Endothelial cell of umbilical vein (primary cell): Measurements from ENCODE around the gene PRKG1.

Experiments
- EZH2 ChIP-seq: IDR thresholded peaks from 2 replicates; pipeline ENCODE4 v1.6.1; 2012; ENCODE audit warnings: borderline replicate concordance, low read depth, mild to moderate bottlenecking, moderate library complexity, low read length, inconsistent platforms; ENCODE audit not compliant: severe bottlenecking
- JUN ChIP-seq: IDR thresholded peaks from 2 replicates; pipeline ENCODE4 v1.6.1; 2011; ENCODE audit warnings: borderline replicate concordance, low read depth; ENCODE audit not compliant: insufficient read length, insufficient read depth
- MYC ChIP-seq: IDR thresholded peaks from one replicate; pipeline ENCODE4 v1.6.1; 2011; ENCODE audit warnings: mild to moderate bottlenecking, low read depth, low read length
- POLR2A ChIP-seq: IDR thresholded peaks from 2 replicates; pipeline ENCODE4 v1.6.1; 2012; ENCODE audit warnings: low read depth, mild to moderate bottlenecking, control low read depth, low read length
- POLR2AphosphoS5 ChIP-seq: IDR thresholded peaks from 2 replicates; pipeline ENCODE4 v1.6.1; 2012; ENCODE audit warnings: low read depth, mild to moderate bottlenecking, control low read depth, low read length, moderate library complexity; ENCODE audit not compliant: insufficient read depth
- TF ChIP-seq, protein P1 (sequence below), 2 donors: IDR thresholded peaks; 1 replicate in 1 of 2; 2 replicates in 1 of 2; pipeline ENCODE4 v1.5.1; 2011; ENCODE audit warnings: low read length in 2 of 2, mild to moderate bottlenecking in 2 of 2, moderate library complexity in 2 of 2, control low read depth in 1 of 2, inconsistent platforms in 1 of 2, low read depth in 1 of 2; ENCODE audit not compliant: insufficient read depth in 1 of 2; ENCODE audit errors: extremely low read depth in 1 of 2

DNA sequence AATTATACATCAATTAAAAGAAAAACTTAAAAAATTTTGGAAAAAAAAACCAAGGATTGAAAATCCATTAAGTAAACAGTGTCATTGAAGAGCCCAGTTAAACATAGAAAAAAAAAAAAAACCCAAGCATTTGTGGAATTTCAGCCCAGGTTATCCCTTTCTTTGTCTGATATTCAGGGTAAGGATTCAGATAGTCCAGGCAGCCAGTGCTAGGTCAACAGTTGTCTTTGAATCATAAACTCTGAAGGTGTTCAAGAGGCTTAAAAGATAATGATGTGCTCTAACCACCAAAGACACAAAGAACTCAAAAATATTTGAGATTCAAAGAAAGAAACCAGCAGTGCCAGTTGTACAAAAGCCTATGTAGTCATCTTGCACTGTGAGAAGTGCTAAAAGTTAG lies 969.5 kb downstream of the PRKG1 start:
- TF ChIP-seq POLR2AphosphoS5, result no peak
- TF ChIP-seq, protein P1, sequence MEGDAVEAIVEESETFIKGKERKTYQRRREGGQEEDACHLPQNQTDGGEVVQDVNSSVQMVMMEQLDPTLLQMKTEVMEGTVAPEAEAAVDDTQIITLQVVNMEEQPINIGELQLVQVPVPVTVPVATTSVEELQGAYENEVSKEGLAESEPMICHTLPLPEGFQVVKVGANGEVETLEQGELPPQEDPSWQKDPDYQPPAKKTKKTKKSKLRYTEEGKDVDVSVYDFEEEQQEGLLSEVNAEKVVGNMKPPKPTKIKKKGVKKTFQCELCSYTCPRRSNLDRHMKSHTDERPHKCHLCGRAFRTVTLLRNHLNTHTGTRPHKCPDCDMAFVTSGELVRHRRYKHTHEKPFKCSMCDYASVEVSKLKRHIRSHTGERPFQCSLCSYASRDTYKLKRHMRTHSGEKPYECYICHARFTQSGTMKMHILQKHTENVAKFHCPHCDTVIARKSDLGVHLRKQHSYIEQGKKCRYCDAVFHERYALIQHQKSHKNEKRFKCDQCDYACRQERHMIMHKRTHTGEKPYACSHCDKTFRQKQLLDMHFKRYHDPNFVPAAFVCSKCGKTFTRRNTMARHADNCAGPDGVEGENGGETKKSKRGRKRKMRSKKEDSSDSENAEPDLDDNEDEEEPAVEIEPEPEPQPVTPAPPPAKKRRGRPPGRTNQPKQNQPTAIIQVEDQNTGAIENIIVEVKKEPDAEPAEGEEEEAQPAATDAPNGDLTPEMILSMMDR (IDR thresholded peaks at IDR 0.05; ENCODE audit: extremely low read depth in 1 of 2, insufficient read depth in 1 of 2, low read depth in 1 of 2, low read length in 2 of 2), result no peak
- no peak for TF ChIP-seq POLR2A
- no peak for TF ChIP-seq EZH2
- TF ChIP-seq JUN, result no peak
- no peak for TF ChIP-seq MYC
